DOHH2 (cell line): ENCODE measurements around the gene SPATA6L.

Experiments
- CTCF ChIP-seq: fragments of 200-600 bp; sonication (generic); IDR thresholded peaks from one replicate; pipeline ENCODE4 v1.5.1; 2014; ENCODE audit warnings: antibody characterized with exemption, mild to moderate bottlenecking, low read depth, low read length; ENCODE audit not compliant: poor library complexity, severe bottlenecking
- EZH2phosphoT487 ChIP-seq: fragments of 200-600 bp; sonication (generic); IDR thresholded peaks from 2 replicates; pipeline ENCODE4 v1.6.1; 2017; ENCODE audit warnings: borderline replicate concordance, mild to moderate bottlenecking, antibody characterized with exemption, low read length, moderate library complexity, mixed read lengths

- TF ChIP-seq EZH2phosphoT487 (no peak), CTCF (no peak)
Measured at GRCh38 chr9:4663956-4664355, 2.3 kb downstream of the SPATA6L start.
